ENCODE data around the gene IWS1. TPM values are rescaled to one million over a fixed set of nuclear protein-coding genes. Genes with fewer than 3 reads are reported as not detected.

IWS1 gene
- polyA plus RNA-seq, 2 of the 4 experiments (the other 2 are of a cell fraction), result 56.6 to 69.1 TPM

DNA sequence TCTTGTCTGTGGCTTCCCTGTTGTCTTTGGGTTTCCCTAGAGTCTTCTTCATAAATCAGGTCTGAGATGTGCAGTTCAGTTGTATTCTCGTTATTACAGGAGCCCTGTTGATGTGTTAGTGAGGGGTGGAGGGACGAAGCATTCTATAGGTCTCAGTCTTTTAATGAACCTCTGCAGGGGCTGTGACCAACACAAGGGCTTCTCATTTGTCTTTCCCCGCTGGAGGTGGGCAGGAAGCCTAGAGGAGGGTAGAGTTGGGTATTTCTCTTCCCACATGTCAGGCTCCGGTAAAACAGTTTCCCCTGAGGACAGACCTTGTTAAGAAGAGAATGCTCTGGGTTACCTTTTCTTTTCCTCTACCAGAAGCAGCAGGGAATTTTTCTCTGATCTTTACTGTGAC, 76.9 kb downstream of the IWS1 start (continued):
- TF ChIP-seq, protein P1, sequence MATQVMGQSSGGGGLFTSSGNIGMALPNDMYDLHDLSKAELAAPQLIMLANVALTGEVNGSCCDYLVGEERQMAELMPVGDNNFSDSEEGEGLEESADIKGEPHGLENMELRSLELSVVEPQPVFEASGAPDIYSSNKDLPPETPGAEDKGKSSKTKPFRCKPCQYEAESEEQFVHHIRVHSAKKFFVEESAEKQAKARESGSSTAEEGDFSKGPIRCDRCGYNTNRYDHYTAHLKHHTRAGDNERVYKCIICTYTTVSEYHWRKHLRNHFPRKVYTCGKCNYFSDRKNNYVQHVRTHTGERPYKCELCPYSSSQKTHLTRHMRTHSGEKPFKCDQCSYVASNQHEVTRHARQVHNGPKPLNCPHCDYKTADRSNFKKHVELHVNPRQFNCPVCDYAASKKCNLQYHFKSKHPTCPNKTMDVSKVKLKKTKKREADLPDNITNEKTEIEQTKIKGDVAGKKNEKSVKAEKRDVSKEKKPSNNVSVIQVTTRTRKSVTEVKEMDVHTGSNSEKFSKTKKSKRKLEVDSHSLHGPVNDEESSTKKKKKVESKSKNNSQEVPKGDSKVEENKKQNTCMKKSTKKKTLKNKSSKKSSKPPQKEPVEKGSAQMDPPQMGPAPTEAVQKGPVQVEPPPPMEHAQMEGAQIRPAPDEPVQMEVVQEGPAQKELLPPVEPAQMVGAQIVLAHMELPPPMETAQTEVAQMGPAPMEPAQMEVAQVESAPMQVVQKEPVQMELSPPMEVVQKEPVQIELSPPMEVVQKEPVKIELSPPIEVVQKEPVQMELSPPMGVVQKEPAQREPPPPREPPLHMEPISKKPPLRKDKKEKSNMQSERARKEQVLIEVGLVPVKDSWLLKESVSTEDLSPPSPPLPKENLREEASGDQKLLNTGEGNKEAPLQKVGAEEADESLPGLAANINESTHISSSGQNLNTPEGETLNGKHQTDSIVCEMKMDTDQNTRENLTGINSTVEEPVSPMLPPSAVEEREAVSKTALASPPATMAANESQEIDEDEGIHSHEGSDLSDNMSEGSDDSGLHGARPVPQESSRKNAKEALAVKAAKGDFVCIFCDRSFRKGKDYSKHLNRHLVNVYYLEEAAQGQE (IDR thresholded peaks at IDR 0.05), result no peak

DNA sequence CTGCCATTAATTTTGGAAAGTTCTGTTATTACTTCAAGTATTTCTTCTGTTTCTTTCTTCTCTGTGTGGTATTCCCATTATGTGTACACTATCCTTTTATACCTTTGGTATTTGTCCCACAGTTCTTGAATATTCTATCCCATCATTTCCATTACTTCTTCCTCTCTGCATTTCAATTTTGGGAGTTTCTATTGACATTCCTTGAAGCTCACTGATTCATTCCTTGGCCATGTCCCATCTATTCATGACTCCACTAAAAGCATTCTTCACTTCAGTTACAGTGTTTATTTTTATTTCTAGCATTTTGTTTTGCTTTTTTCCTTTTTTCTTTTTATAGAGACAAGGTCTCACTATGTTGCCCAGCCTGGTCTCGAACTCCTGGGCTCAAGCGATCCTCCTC, 77.8 kb downstream of the IWS1 start:
- Histone ChIP-seq H3K9me3 (peaks cover 13% of the 10 kb centered on the region), H3K4me3 (no peak overlapping the region), H3K4me1 (no peaks in the 10 kb centered on the region), H3K4me2 (no peak overlapping the region), H3K27ac (no peak overlapping the region)
- FAIRE-seq, result no peak
- no peak for DNase-seq (ENCODE audit: low read depth in 1 of 2, low spot score in 1 of 2)
- POLR2A ChIA-PET, result no interaction called here
- no peak for ATAC-seq
- no peak for TF ChIP-seq ZSCAN20 (CRISPR knock-in tag; IDR thresholded peaks at IDR 0.05)
- TF ChIP-seq, protein P2, sequence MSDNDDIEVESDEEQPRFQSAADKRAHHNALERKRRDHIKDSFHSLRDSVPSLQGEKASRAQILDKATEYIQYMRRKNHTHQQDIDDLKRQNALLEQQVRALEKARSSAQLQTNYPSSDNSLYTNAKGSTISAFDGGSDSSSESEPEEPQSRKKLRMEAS (IDR thresholded peaks at IDR 0.05), result no peak
- no peak for TF ChIP-seq MAFK (IDR thresholded peaks at IDR 0.05; ENCODE audit: partially characterized antibody)
- no peak for TF ChIP-seq CHD2 (IDR thresholded peaks at IDR 0.05; ENCODE audit: low read length, partially characterized antibody)
- TF ChIP-seq SREBF2 (IDR thresholded peaks at IDR 0.05), result no peak
- TF ChIP-seq POLR2A (IDR thresholded peaks at IDR 0.05; ENCODE audit: low read length), result no peak
- no peak for TF ChIP-seq HEYL (CRISPR knock-in tag; IDR thresholded peaks at IDR 0.05)
- no peak for TF ChIP-seq KDM5A (IDR thresholded peaks at IDR 0.05)
- no peak for TF ChIP-seq GATA3 (IDR thresholded peaks at IDR 0.05; ENCODE audit: borderline replicate concordance)
- no peak for TF ChIP-seq FOXS1 (CRISPR knock-in tag; IDR thresholded peaks at IDR 0.05)
- TF ChIP-seq, protein P3, sequence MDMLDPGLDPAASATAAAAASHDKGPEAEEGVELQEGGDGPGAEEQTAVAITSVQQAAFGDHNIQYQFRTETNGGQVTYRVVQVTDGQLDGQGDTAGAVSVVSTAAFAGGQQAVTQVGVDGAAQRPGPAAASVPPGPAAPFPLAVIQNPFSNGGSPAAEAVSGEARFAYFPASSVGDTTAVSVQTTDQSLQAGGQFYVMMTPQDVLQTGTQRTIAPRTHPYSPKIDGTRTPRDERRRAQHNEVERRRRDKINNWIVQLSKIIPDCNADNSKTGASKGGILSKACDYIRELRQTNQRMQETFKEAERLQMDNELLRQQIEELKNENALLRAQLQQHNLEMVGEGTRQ (IDR thresholded peaks at IDR 0.05), result no peak
- TF ChIP-seq EP300 (IDR thresholded peaks at IDR 0.05), result no peak
- TF ChIP-seq, protein P4, sequence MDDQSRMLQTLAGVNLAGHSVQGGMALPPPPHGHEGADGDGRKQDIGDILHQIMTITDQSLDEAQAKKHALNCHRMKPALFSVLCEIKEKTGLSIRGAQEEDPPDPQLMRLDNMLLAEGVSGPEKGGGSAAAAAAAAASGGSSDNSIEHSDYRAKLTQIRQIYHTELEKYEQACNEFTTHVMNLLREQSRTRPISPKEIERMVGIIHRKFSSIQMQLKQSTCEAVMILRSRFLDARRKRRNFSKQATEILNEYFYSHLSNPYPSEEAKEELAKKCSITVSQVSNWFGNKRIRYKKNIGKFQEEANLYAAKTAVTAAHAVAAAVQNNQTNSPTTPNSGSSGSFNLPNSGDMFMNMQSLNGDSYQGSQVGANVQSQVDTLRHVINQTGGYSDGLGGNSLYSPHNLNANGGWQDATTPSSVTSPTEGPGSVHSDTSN (IDR thresholded peaks at IDR 0.05), result no peak
- TF ChIP-seq PHF8 (IDR thresholded peaks at IDR 0.05; ENCODE audit: borderline replicate concordance, low read depth), result no peak
- no peak for TF ChIP-seq RFX5 (IDR thresholded peaks at IDR 0.05)
- TF ChIP-seq, protein P5, sequence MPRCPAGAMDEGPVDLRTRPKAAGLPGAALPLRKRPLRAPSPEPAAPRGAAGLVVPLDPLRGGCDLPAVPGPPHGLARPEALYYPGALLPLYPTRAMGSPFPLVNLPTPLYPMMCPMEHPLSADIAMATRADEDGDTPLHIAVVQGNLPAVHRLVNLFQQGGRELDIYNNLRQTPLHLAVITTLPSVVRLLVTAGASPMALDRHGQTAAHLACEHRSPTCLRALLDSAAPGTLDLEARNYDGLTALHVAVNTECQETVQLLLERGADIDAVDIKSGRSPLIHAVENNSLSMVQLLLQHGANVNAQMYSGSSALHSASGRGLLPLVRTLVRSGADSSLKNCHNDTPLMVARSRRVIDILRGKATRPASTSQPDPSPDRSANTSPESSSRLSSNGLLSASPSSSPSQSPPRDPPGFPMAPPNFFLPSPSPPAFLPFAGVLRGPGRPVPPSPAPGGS (IDR thresholded peaks at IDR 0.05), result no peak
- TF ChIP-seq ESRRA (IDR thresholded peaks at IDR 0.05; ENCODE audit: borderline replicate concordance, low read length), result no peak
- no peak for TF ChIP-seq NPAS2 (CRISPR knock-in tag; IDR thresholded peaks at IDR 0.05; ENCODE audit: borderline replicate concordance)
- TF ChIP-seq, protein P6, sequence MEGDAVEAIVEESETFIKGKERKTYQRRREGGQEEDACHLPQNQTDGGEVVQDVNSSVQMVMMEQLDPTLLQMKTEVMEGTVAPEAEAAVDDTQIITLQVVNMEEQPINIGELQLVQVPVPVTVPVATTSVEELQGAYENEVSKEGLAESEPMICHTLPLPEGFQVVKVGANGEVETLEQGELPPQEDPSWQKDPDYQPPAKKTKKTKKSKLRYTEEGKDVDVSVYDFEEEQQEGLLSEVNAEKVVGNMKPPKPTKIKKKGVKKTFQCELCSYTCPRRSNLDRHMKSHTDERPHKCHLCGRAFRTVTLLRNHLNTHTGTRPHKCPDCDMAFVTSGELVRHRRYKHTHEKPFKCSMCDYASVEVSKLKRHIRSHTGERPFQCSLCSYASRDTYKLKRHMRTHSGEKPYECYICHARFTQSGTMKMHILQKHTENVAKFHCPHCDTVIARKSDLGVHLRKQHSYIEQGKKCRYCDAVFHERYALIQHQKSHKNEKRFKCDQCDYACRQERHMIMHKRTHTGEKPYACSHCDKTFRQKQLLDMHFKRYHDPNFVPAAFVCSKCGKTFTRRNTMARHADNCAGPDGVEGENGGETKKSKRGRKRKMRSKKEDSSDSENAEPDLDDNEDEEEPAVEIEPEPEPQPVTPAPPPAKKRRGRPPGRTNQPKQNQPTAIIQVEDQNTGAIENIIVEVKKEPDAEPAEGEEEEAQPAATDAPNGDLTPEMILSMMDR (IDR thresholded peaks at IDR 0.05), result no peak
- no peak for TF ChIP-seq JUN (IDR thresholded peaks at IDR 0.05)
- 87% methylated on average over 2 of the region's 2 CpGs for WGBS (ENCODE audit: missing lambda C conversion rate)
- CTCF ChIA-PET, result no interaction called here

Measured in A549 (cell line).